OCI-LY1 (cell line): ENCODE measurements around the gene DIP2B.

Source experiments
- H2AFZ ChIP-seq: fragments of 200-600 bp; sonication (generic), shearing (Covaris generic); 2 replicates; pipeline ENCODE4 v1.6.0; 2014; ENCODE audit warnings: antibody characterized with exemption, mild to moderate bottlenecking, low read length
- H3F3A ChIP-seq: fragments of 200-600 bp; sonication (generic), shearing (Covaris generic); 2 replicates; pipeline ENCODE4 v1.6.0; 2014; ENCODE audit warnings: mild to moderate bottlenecking, antibody characterized with exemption, low read length, moderate library complexity; ENCODE audit not compliant: insufficient read depth
- H3K27ac ChIP-seq: fragments of 200-600 bp; sonication (generic); 2 replicates; pipeline ENCODE4 v1.5.1; 2014; ENCODE audit warnings: low read length, mixed run types, mild to moderate bottlenecking, low read depth; ENCODE audit not compliant: poor library complexity, severe bottlenecking
- H3K27me3 ChIP-seq: fragments of 200-600 bp; sonication (generic); 2 replicates; pipeline ENCODE4 v1.6.0; 2014; ENCODE audit warnings: antibody characterized with exemption, mild to moderate bottlenecking, low read length, moderate library complexity; ENCODE audit not compliant: insufficient read depth
- H3K36me3 ChIP-seq: fragments of 200-600 bp; sonication (generic); 2 replicates; pipeline ENCODE4 v1.6.1; 2014; ENCODE audit warnings: mild to moderate bottlenecking, antibody characterized with exemption, low read length, moderate library complexity, mixed read lengths; ENCODE audit not compliant: insufficient read depth
- H3K4me1 ChIP-seq: fragments of 200-600 bp; sonication (generic); 2 replicates; pipeline ENCODE4 v1.5.1; 2014; ENCODE audit warnings: mild to moderate bottlenecking, low read length, moderate library complexity; ENCODE audit not compliant: insufficient read depth, severe bottlenecking
- H3K4me2 ChIP-seq: fragments of 200-600 bp; sonication (generic), shearing (Covaris generic); 2 replicates; pipeline ENCODE4 v1.6.1; 2014; ENCODE audit warnings: low read length
- H3K4me3 ChIP-seq: fragments of 200-600 bp; sonication (generic); 2 replicates; pipeline ENCODE4 v1.5.1; 2014; ENCODE audit warnings: low read length, low read depth, mild to moderate bottlenecking, mixed read lengths; ENCODE audit not compliant: poor library complexity, severe bottlenecking
- H3K79me2 ChIP-seq: fragments of 200-600 bp; shearing (Covaris generic); 2 replicates; pipeline ENCODE4 v1.6.1; 2016; ENCODE audit warnings: mixed run types, low read length, mixed read lengths; ENCODE audit not compliant: insufficient read depth
- H3K9ac ChIP-seq: fragments of 200-600 bp; sonication (generic), shearing (Covaris generic); 2 replicates; pipeline ENCODE4 v1.6.1; 2014; ENCODE audit warnings: mild to moderate bottlenecking, low read length, mixed read lengths
- H3K9me2 ChIP-seq: fragments of 200-600 bp; sonication (generic), shearing (Covaris generic); 2 replicates; pipeline ENCODE4 v1.6.1; 2014; ENCODE audit warnings: low read depth, mild to moderate bottlenecking, low read length, mixed read lengths
- H3K9me3 ChIP-seq: fragments of 200-600 bp; shearing (Covaris generic); 2 replicates; pipeline ENCODE4 v1.6.1; 2014; ENCODE audit warnings: low read length, mixed read lengths
- H4K20me1 ChIP-seq: fragments of 200-600 bp; sonication (generic), shearing (Covaris generic); 2 replicates; pipeline ENCODE4 v1.6.0; 2016; ENCODE audit warnings: mild to moderate bottlenecking, low read length; ENCODE audit not compliant: insufficient read depth
- EZH2 ChIP-seq: fragments of 200-600 bp; sonication (generic), shearing (Covaris generic); IDR thresholded peaks from 2 replicates; pipeline ENCODE4 v1.8.0; 2017; ENCODE audit warnings: borderline replicate concordance, mixed run types, mild to moderate bottlenecking, antibody characterized with exemption, low read length, moderate library complexity, mixed read lengths
- TF ChIP-seq, protein P1 (sequence below): fragments of 200-600 bp; sonication (generic), shearing (Covaris generic); IDR thresholded peaks from 2 replicates; pipeline ENCODE4 v1.5.1; 2017; ENCODE audit warnings: mild to moderate bottlenecking, antibody characterized with exemption, low read length, moderate library complexity, mixed read lengths

DIP2B gene

DNA sequence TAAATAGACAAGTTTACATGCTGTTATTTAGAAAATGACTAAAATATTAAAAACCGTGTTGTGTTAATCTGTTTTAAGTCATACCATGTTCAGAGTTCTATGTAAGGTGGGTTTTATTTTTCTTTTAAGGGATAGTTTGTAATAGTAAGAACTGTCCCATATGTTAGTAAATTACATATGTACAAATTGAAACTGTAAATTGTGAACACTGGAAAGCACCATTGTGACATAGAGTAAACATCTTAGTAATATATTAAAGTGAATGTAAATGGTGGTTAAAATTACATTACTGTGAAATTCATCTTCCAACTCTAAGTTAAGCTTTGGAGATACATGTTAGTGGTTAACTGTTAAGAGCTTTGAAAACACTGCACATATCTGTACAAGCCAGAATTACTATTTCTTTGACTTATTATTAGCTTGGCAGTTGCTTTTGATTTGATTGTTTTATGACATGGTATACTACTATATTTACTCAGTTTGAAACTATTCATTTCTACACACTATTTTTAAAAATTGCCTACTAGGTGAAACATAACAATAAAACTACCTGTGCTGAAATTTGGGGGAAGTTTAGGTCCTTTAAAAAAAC lies 27.4 kb upstream of the DIP2B start:
- peaks cover 62% of the 10 kb centered on the region for H3K36me3 ChIP-seq
- TF ChIP-seq, protein P1, sequence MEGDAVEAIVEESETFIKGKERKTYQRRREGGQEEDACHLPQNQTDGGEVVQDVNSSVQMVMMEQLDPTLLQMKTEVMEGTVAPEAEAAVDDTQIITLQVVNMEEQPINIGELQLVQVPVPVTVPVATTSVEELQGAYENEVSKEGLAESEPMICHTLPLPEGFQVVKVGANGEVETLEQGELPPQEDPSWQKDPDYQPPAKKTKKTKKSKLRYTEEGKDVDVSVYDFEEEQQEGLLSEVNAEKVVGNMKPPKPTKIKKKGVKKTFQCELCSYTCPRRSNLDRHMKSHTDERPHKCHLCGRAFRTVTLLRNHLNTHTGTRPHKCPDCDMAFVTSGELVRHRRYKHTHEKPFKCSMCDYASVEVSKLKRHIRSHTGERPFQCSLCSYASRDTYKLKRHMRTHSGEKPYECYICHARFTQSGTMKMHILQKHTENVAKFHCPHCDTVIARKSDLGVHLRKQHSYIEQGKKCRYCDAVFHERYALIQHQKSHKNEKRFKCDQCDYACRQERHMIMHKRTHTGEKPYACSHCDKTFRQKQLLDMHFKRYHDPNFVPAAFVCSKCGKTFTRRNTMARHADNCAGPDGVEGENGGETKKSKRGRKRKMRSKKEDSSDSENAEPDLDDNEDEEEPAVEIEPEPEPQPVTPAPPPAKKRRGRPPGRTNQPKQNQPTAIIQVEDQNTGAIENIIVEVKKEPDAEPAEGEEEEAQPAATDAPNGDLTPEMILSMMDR, result no peak
- no peak for TF ChIP-seq EZH2
- H3K79me2 ChIP-seq, result no peaks in the 10 kb centered on the region
- H3K27me3 ChIP-seq, result no peaks in the 10 kb centered on the region
- H3K27ac ChIP-seq, result no peak overlapping the region
- no peaks in the 10 kb centered on the region for H3K4me1 ChIP-seq
- H3K9me3 ChIP-seq, result no peaks in the 10 kb centered on the region
- H4K20me1 ChIP-seq, result no peaks in the 10 kb centered on the region; the same call in 1 of the 2 replicates
- no peaks in the 10 kb centered on the region; the same call in 1 of the 2 replicates for H3F3A ChIP-seq
- no peaks in the 10 kb centered on the region for H3K9me2 ChIP-seq
- no peak overlapping the region for H2AFZ ChIP-seq
- no peak overlapping the region for H3K9ac ChIP-seq
- no peak overlapping the region for H3K4me2 ChIP-seq
- no peak overlapping the region for H3K4me3 ChIP-seq

DNA sequence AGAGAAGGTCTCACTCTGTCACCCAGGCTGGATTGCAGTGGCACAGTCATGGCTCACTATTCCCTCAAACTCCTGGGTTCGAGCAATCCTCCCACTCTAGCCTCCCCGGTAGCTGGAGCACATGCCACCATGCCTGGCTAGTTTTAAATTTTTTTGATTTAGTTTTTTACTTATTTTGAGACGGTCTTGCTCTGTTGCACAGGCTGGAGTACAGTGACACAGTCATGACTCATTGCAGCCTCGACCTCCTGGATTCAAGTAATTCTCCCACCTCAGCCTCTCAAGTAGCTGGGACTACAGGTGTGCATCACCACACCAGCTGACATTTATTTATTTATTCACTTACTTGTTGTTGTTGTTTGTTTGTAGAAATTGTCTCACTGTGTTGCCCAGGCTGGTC lies 22.2 kb upstream of the DIP2B start:
- TF ChIP-seq, protein P1, result no peak
- TF ChIP-seq EZH2, result no peak
- Histone ChIP-seq H3F3A (no peaks in the 10 kb centered on the region; the same call in 1 of the 2 replicates), H3K79me2 (no peaks in the 10 kb centered on the region), H2AFZ (no peak overlapping the region), H3K27ac (no peak overlapping the region), H3K36me3 (peaks cover 13% of the 10 kb centered on the region), H3K4me1 (no peaks in the 10 kb centered on the region), H4K20me1 (no peaks in the 10 kb centered on the region), H3K4me3 (no peak overlapping the region), H3K4me2 (no peak overlapping the region), H3K9me2 (no peaks in the 10 kb centered on the region), H3K9me3 (no peaks in the 10 kb centered on the region), H3K27me3 (no peaks in the 10 kb centered on the region), H3K9ac (no peak overlapping the region)

DNA sequence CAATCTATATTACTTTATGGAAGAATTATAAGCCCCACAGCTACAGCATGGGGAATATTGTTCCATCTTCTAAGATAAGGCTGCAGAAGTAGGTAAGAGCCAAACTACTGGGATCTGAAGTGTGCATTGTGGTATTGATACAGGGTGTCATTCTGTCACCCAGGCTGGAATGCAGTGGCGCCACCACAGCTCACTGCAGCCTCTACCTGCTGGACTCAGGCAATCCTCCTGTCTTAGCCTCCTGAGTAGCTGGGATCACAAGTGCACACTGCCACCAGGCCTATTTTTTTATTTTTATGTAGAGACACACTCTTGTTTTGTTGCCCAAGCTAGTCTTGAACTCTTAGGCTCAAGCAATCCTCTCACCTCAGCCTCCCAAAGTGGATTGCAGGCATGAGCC lies 21.3 kb upstream of the DIP2B start:
- Histone ChIP-seq H3K27me3 (no peaks in the 10 kb centered on the region), H3K4me3 (no peak overlapping the region), H3K9me2 (no peaks in the 10 kb centered on the region), H3F3A (no peaks in the 10 kb centered on the region; the same call in 1 of the 2 replicates), H4K20me1 (no peaks in the 10 kb centered on the region), H3K9ac (no peak overlapping the region), H3K36me3 (peaks cover 6% of the 10 kb centered on the region), H3K4me1 (no peaks in the 10 kb centered on the region), H2AFZ (no peak overlapping the region), H3K9me3 (no peaks in the 10 kb centered on the region), H3K27ac (no peak overlapping the region), H3K4me2 (no peak overlapping the region), H3K79me2 (no peaks in the 10 kb centered on the region)
- TF ChIP-seq, protein P1, result no peak
- no peak for TF ChIP-seq EZH2
